MG63 (cell line): ENCODE results near the gene MEIG1. TPM values are rescaled to one million over a fixed set of nuclear protein-coding genes. Genes with fewer than 3 reads are reported as not detected.
"Not testable (repeated sequence)": the region's sequence is repeated elsewhere in the genome, so short reads cannot be mapped to it uniquely, and the experiment has no call there.

Source experiments
- DNase-seq: peaks from one replicate; pipeline ENCODE4 v3.0.0-alpha.2; 2020
- H3K27me3 ChIP-seq: fragments of 250-450 bp; sonication (Bioruptor Pico); 2 replicates; pipeline ENCODE4 v1.5.1; 2020; ENCODE audit warnings: mild to moderate bottlenecking, moderate library complexity
- H3K36me3 ChIP-seq: fragments of 250-450 bp; sonication (Bioruptor Pico); 2 replicates; pipeline ENCODE4 v1.5.1; 2020; ENCODE audit warnings: mild to moderate bottlenecking, moderate library complexity
- H3K4me3 ChIP-seq: fragments of 250-450 bp; sonication (Bioruptor Pico); 2 replicates; pipeline ENCODE4 v1.5.1; 2020; ENCODE audit warnings: mild to moderate bottlenecking, moderate library complexity
- H3K9me3 ChIP-seq: fragments of 250-450 bp; sonication (Bioruptor Pico); 2 replicates; pipeline ENCODE4 v1.5.1; 2020; ENCODE audit warnings: mild to moderate bottlenecking, moderate library complexity
- total RNA-seq: library from RNA; depleted of rRNA; stranded (reverse); fragments of >200 nt; shearing (Covaris generic); gene quantifications from 2 replicates; pipeline ENCODE4 v1.2.3, GENCODE V29; 2014; ENCODE audit warnings: low replicate concordance; rRNA removed

Gene MEIG1
- total RNA-seq: not detected in 2 replicates

- no peaks in the 10 kb centered on the region for H3K9me3 ChIP-seq
- peak within 1 kb of the TSS; percentile 84 for H3K4me3 ChIP-seq
- H3K27me3 ChIP-seq: no peaks in the 10 kb centered on the region
- H3K36me3 ChIP-seq: no peaks in the 10 kb centered on the region
- peak; percentile 96 for DNase-seq
These were observed at the start of gene MEIG1 for GRCh38 chr10:14959221-14960057. TSS of gene MEIG1 (plus strand) at chr10:14959388. CDS start at chr10:14966469, 7,081 bp downstream.

GRCh38 chr10:14910953-14911352 is 48.2 kb upstream of the MEIG1 start:
- Histone ChIP-seq H3K27me3 (no peaks in the 10 kb centered on the region), H3K4me3 (no peak overlapping the region), H3K9me3 (peaks cover 35% of the 10 kb centered on the region), H3K36me3 (peaks cover 90% of the 10 kb centered on the region)
- DNase-seq: no peak

- H3K9me3 ChIP-seq: peaks cover 29% of the 10 kb centered on the region
- DNase-seq: no peak
- H3K36me3 ChIP-seq: peaks cover 90% of the 10 kb centered on the region
- no peak overlapping the region for H3K4me3 ChIP-seq
- no peaks in the 10 kb centered on the region for H3K27me3 ChIP-seq
These were observed 47.4 kb upstream of the MEIG1 start for GRCh38 chr10:14911801-14912200.

- DNase-seq: no peak
- H3K9me3 ChIP-seq: peaks cover 22% of the 10 kb centered on the region
- no peaks in the 10 kb centered on the region for H3K27me3 ChIP-seq
- H3K36me3 ChIP-seq: peaks cover 80% of the 10 kb centered on the region
- H3K4me3 ChIP-seq: no peak overlapping the region
These were observed 42.6 kb upstream of the MEIG1 start for GRCh38 chr10:14916600-14916999.

- peaks cover 20% of the 10 kb centered on the region for H3K9me3 ChIP-seq
- no peak overlapping the region for H3K4me3 ChIP-seq
- H3K27me3 ChIP-seq: no peaks in the 10 kb centered on the region
- H3K36me3 ChIP-seq: peaks cover 80% of the 10 kb centered on the region
- DNase-seq: no peak
These were observed 41.4 kb upstream of the MEIG1 start for GRCh38 chr10:14917827-14918226.

- no peak overlapping the region for H3K4me3 ChIP-seq
- no peak for DNase-seq
- peaks cover 71% of the 10 kb centered on the region for H3K36me3 ChIP-seq
- no peaks in the 10 kb centered on the region for H3K27me3 ChIP-seq
- peaks cover 20% of the 10 kb centered on the region for H3K9me3 ChIP-seq
These were observed 40.2 kb upstream of the MEIG1 start for GRCh38 chr10:14918964-14919363.

GRCh38 chr10:14924013-14924412 is 35.2 kb upstream of the MEIG1 start:
- Histone ChIP-seq H3K9me3 (no peaks in the 10 kb centered on the region), H3K27me3 (no peaks in the 10 kb centered on the region), H3K4me3 (no peak overlapping the region), H3K36me3 (peaks cover 48% of the 10 kb centered on the region)
- no peak for DNase-seq

GRCh38 chr10:14925268-14925667 is 33.9 kb upstream of the MEIG1 start:
- Histone ChIP-seq H3K27me3 (no peaks in the 10 kb centered on the region), H3K4me3 (no peak overlapping the region), H3K9me3 (no peaks in the 10 kb centered on the region), H3K36me3 (peaks cover 41% of the 10 kb centered on the region)
- DNase-seq: no peak

- Histone ChIP-seq H3K27me3 (no peaks in the 10 kb centered on the region), H3K36me3 (peaks cover 43% of the 10 kb centered on the region)
These were observed 33.1 kb upstream of the MEIG1 start for GRCh38 chr10:14926061-14926470.

GRCh38 chr10:14926722-14927416 is 32.3 kb upstream of the MEIG1 start:
- no peaks in the 10 kb centered on the region for H3K27me3 ChIP-seq
- H3K36me3 ChIP-seq: peaks cover 44% of the 10 kb centered on the region
- DNase-seq: no peak
- H3K9me3 ChIP-seq: no peaks in the 10 kb centered on the region
- no peak overlapping the region for H3K4me3 ChIP-seq

More at GRCh38 chr10:14926061-14926470, 33.1 kb upstream of the MEIG1 start:
- DNase-seq: no peak
- H3K9me3 ChIP-seq: no peaks in the 10 kb centered on the region
- H3K4me3 ChIP-seq: no peak overlapping the region

GRCh38 chr10:14930610-14931009 is 28.6 kb upstream of the MEIG1 start:
- H3K36me3 ChIP-seq: peaks cover 43% of the 10 kb centered on the region
- DNase-seq: no peak
- no peaks in the 10 kb centered on the region for H3K9me3 ChIP-seq
- H3K4me3 ChIP-seq: no peak overlapping the region
- H3K27me3 ChIP-seq: no peaks in the 10 kb centered on the region

- DNase-seq: no peak
- Histone ChIP-seq H3K36me3 (peaks cover 22% of the 10 kb centered on the region), H3K27me3 (no peaks in the 10 kb centered on the region), H3K4me3 (no peak overlapping the region), H3K9me3 (no peaks in the 10 kb centered on the region)
These were observed 22.6 kb upstream of the MEIG1 start for GRCh38 chr10:14936584-14936983.

- H3K9me3 ChIP-seq, H3K4me3 ChIP-seq, H3K27me3 ChIP-seq: not testable (repeated sequence)
- DNase-seq: peak; percentile 13
- peaks cover 16% of the 10 kb centered on the region for H3K36me3 ChIP-seq
These were observed 20.2 kb upstream of the MEIG1 start for GRCh38 chr10:14938971-14939370.

- H3K9me3 ChIP-seq, H3K27me3 ChIP-seq, DNase-seq, H3K4me3 ChIP-seq: not testable (repeated sequence)
- peaks cover 25% of the 10 kb centered on the region for H3K36me3 ChIP-seq
These were observed 16.8 kb upstream of the MEIG1 start for GRCh38 chr10:14942147-14942949.

GRCh38 chr10:14942950-14943338 is 16.2 kb upstream of the MEIG1 start:
- peaks cover 30% of the 10 kb centered on the region for H3K36me3 ChIP-seq
- not testable (repeated sequence) for DNase-seq, H3K4me3 ChIP-seq, H3K9me3 ChIP-seq, H3K27me3 ChIP-seq

- Histone ChIP-seq H3K36me3 (peaks cover 38% of the 10 kb centered on the region), H3K9me3 (no peaks in the 10 kb centered on the region), H3K4me3 (no peak overlapping the region), H3K27me3 (no peaks in the 10 kb centered on the region)
- DNase-seq: no peak
These were observed 14.1 kb upstream of the MEIG1 start for GRCh38 chr10:14945108-14945507.

GRCh38 chr10:14947268-14947667 is 11.9 kb upstream of the MEIG1 start:
- H3K36me3 ChIP-seq: peaks cover 47% of the 10 kb centered on the region
- no peak overlapping the region for H3K4me3 ChIP-seq

More at GRCh38 chr10:14947268-14947667, 11.9 kb upstream of the MEIG1 start:
- H3K27me3 ChIP-seq: no peaks in the 10 kb centered on the region
- no peaks in the 10 kb centered on the region for H3K9me3 ChIP-seq
- DNase-seq: no peak
